Heart left ventricle (tissue), 16 donors: ENCODE measurements around the gene RXFP4. TPM values are rescaled to one million over a fixed set of nuclear protein-coding genes. Genes with fewer than 3 reads are reported as not detected.

ENCODE experiments used
- ATAC-seq, 4 donors: fragments of 200-7000 bp; cut with Tn5 transposase; one replicate each; pipeline ENCODE4 v1.9.1; 2020 to 2022; ENCODE audit warnings: moderate library complexity in 4 of 4, mild to moderate bottlenecking in 3 of 4, moderate number of reproducible peaks in 1 of 4
- DNase-seq, 5 donors: peaks; one replicate each; pipeline ENCODE4 v3.0.0-alpha.2; 2020
- H3K27ac ChIP-seq, 12 donors: fragments of 200-600 bp; sonication (generic) in 4 of 12; one replicate each; pipeline versions ENCODE4 v1.5.0 to v1.8.0; 2016 to 2022; ENCODE audit warnings: mild to moderate bottlenecking in 2 of 12
- H3K27me3 ChIP-seq, 9 donors: fragments of 200-600 bp; sonication (generic) in 2 of 9; one replicate each; pipeline versions ENCODE4 v1.5.1 to v1.8.0; 2016 to 2022; ENCODE audit warnings: mild to moderate bottlenecking in 3 of 9
- H3K36me3 ChIP-seq, 9 donors: fragments of 200-600 bp; sonication (generic) in 2 of 9; one replicate each; pipeline versions ENCODE4 v1.5.0 to v1.8.0; 2018 to 2022; ENCODE audit warnings: mild to moderate bottlenecking in 2 of 9
- H3K4me1 ChIP-seq, 12 donors: fragments of 200-600 bp; sonication (generic) in 4 of 12; one replicate each; pipeline versions ENCODE4 v1.5.0 to v1.8.0; 2016 to 2022; ENCODE audit warnings: mild to moderate bottlenecking in 3 of 12
- H3K4me3 ChIP-seq, 12 donors: fragments of 200-600 bp; sonication (generic) in 4 of 12; one replicate each; pipeline versions ENCODE4 v1.5.0 to v1.8.0; 2017 to 2022; ENCODE audit warnings: mild to moderate bottlenecking in 9 of 12, moderate library complexity in 4 of 12
- H3K9me3 ChIP-seq, 12 donors: fragments of 200-600 bp; sonication (generic) in 4 of 12; one replicate each; pipeline versions ENCODE4 v1.5.0 to v1.8.0; 2016 to 2022; ENCODE audit warnings: mild to moderate bottlenecking in 1 of 12
- POLR2A ChIP-seq, 2 donors: fragments of 450-650 bp; IDR thresholded peaks; one replicate each; pipeline ENCODE4 v1.6.1; 2017; ENCODE audit warnings: antibody characterized with exemption in 2 of 2, mild to moderate bottlenecking in 2 of 2, moderate library complexity in 2 of 2
- WGBS, 4 donors: extraction: QIAGEN DNeasy Blood & Tissue Kit in 2 of 4; methylation state at CpG; one replicate each; pipeline versions ENCODE4 v1.1.5 to v1.1.7; 2013 to 2018; 5-methylcytosine and 5-hydroxymethylcytosine counted together
- intact Hi-C, 10 donors: fragments of 100-400 bp; cut with DNase I; formaldehyde crosslinking; loops; one replicate each; pipeline versions ENCODE4 v1.11.1 to v1.14.2; 2022
- polyA plus RNA-seq, 2 donors: library from polyadenylated mRNA; stranded (reverse); fragments of 200-250 nt; gene quantifications; one replicate each; pipeline ENCODE4 v1.2.3, GENCODE V29; 2013
- total RNA-seq, 9 donors: library from RNA; depleted of rRNA in 2 of 9; stranded (reverse); fragments of >200 nt in 2 of 9; fragmentation: NEBNext Ultra II Directional in 3 of 9; extraction: Animal tissue kit (Norgen Biotek cat#: 25700) in 3 of 9; gene quantifications; one replicate each; pipeline versions ENCODE4 v1.1.0 to v1.2.4, GENCODE V29; 2016 to 2023
- TF ChIP-seq, protein P1 (sequence below), 12 donors: fragments of 200-600 bp; sonication (generic) in 4 of 12; IDR thresholded peaks; one replicate each; pipeline versions ENCODE4 v1.5.0 to v1.8.0; 2018 to 2022; ENCODE audit warnings: antibody characterized with exemption in 12 of 12, mild to moderate bottlenecking in 5 of 12
- donor health status: ischemic (EF 13 %, LVEDD 7.1; RV severe dilation, severe dysfunction).
- donor health status: healthy with polysubstance abuse.
- donor health status: DM: no; HTN: yes; CAD: no.
- donor health status: DM: no; HTN: no; CAD: no.
- donor health status: ischemic (EF 25% LVEDD 6.9; RV normal size, moderate dysfunction).
- donor health status: ischemic (EF 25% LVEDD 5.7; RV mildly dilated, moderate dysfunction).
- donor health status: healthy.
- donor health status: DM: yes; HTN: yes; CAD: no.
- donor health status: ischemic (EF 35%, LVEDD 5.7; RV mildly dilated, moderate dysfunction).
- donor health status: nonischemic (EF 11% LVEDD 7.7; RV severe dilation, severe dysfunction).
- donor health status: DM: yes; HTN: yes; CAD: no.
- donor health status: PGD.
- donor health status: ischemic (EF 29% LVEDD 5.4; RV normal size, mild dysfunction).
- donor health status: nonischemic (EF 23%, LVEDD 6.1; RV moderate dilation, normal function).

The RXFP4 gene
- total and polyA plus RNA-seq, 11 donors: 0.07 TPM; not detected in 10

DNA sequence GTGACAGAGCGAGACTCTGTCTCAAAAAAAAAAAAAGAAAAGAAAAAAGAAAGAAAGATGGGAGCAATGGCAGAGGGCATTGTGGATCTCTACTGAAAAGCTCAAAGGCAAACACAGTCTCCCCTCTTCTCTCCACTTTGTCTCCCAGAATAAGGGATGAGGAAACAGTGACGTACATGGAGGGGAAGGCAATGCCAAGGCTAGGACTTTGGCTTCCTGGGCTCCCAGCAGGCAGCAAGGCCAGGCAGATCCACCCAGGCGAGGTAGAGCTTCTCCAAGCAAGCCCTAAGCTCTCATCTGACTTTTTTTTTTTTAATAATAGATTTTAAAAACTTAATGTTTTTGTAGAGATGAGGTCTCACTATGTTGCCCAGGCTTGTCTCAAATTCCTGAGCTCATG lies 32.3 kb downstream of the RXFP4 start:
- H3K4me1 ChIP-seq: peaks cover 13 to 93% (median 79%) of the 10 kb centered on the region in 12 donors
- H3K36me3 ChIP-seq: peaks cover 0 to 40% (median 11%) of the 10 kb centered on the region in 9 donors
- peak overlapping the region in 11 of 12 donors; percentile 17 to 100 (median 98) for H3K27ac ChIP-seq
- TF ChIP-seq POLR2A (IDR thresholded peaks at IDR 0.05): no peak
- TF ChIP-seq, protein P1, sequence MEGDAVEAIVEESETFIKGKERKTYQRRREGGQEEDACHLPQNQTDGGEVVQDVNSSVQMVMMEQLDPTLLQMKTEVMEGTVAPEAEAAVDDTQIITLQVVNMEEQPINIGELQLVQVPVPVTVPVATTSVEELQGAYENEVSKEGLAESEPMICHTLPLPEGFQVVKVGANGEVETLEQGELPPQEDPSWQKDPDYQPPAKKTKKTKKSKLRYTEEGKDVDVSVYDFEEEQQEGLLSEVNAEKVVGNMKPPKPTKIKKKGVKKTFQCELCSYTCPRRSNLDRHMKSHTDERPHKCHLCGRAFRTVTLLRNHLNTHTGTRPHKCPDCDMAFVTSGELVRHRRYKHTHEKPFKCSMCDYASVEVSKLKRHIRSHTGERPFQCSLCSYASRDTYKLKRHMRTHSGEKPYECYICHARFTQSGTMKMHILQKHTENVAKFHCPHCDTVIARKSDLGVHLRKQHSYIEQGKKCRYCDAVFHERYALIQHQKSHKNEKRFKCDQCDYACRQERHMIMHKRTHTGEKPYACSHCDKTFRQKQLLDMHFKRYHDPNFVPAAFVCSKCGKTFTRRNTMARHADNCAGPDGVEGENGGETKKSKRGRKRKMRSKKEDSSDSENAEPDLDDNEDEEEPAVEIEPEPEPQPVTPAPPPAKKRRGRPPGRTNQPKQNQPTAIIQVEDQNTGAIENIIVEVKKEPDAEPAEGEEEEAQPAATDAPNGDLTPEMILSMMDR (IDR thresholded peaks at IDR 0.05): no peak
- no peaks in the 10 kb centered on the region for H3K27me3 ChIP-seq
- H3K4me3 ChIP-seq: peak overlapping the region in 5 of 12 donors; percentile 77 to 97 (median 88)
- 56 to 73% (median 66%) methylated on average over 3 of the region's 3 CpGs for WGBS, 4 donors
- intact Hi-C loops: no loop called here
- no peak for DNase-seq
- no peak for ATAC-seq
- no peaks in the 10 kb centered on the region for H3K9me3 ChIP-seq

DNA sequence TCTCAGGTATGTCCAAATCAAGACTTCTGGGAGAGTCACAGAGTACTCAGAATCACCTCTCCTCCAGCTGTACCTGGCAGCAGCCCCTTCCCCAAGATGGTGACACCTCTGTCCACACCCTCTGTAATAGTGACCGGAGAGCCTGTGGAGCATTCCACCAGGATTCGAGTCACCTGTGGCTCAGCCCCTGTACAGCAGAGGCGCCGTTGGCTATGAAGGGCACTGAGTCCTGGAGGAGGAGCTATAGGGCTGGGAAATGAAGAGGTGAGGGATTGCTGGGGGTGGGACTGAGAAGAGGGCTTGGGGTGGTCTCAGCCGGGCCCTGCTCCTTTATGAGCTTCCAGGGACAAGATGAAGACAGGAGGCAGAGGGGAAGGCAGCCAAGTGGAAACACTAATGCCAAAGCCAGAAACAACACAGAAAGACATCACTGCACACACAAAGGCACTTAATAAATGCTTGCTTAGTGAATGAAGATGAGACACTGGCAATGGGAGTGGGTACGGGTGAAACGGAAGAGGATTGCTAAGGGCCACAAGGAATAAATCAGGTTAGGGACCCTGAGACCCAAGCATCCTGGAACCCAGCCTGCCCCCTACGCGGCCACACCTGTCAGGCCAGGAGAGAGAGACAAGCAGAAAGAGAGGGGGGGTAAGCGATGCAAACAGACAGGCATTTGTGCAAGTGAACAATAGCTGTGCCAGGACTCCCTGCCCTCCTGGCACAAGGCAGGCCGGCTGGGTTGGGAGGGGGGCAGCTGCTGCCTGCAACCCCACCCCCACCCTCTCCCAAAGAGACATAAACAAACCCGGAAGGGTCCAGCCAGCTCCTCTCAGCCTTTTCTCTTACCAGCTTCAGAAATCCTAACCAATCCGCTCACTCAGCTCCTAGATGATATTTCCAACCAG lies 33.0 kb downstream of the RXFP4 start:
- TF ChIP-seq POLR2A (IDR thresholded peaks at IDR 0.05): no peak
- TF ChIP-seq, protein P1 (IDR thresholded peaks at IDR 0.05): no peak
- Histone ChIP-seq H3K27me3 (no peaks in the 10 kb centered on the region), H3K4me3 (peak overlapping the region in 10 of 12 donors; percentile 7 to 97 (median 86)), H3K36me3 (peaks cover 0 to 33% (median 4%) of the 10 kb centered on the region in 9 donors), H3K9me3 (no peaks in the 10 kb centered on the region), H3K4me1 (peaks cover 9 to 93% (median 74%) of the 10 kb centered on the region in 12 donors), H3K27ac (peak overlapping the region; percentile 29 to 100 (median 98))
- WGBS, 4 donors: 29 to 41% (median 34%) methylated on average over 12 to 13 of the region's 13 CpGs
- DNase-seq (no peak), ATAC-seq (no peak)
- intact Hi-C loops: loop anchor here in 4 of 10 donors (5.0 kb wide), 1 partner anchor 32 kb away; the partner anchor contains the start of gene RXFP4 (in 4 of the 4)

DNA sequence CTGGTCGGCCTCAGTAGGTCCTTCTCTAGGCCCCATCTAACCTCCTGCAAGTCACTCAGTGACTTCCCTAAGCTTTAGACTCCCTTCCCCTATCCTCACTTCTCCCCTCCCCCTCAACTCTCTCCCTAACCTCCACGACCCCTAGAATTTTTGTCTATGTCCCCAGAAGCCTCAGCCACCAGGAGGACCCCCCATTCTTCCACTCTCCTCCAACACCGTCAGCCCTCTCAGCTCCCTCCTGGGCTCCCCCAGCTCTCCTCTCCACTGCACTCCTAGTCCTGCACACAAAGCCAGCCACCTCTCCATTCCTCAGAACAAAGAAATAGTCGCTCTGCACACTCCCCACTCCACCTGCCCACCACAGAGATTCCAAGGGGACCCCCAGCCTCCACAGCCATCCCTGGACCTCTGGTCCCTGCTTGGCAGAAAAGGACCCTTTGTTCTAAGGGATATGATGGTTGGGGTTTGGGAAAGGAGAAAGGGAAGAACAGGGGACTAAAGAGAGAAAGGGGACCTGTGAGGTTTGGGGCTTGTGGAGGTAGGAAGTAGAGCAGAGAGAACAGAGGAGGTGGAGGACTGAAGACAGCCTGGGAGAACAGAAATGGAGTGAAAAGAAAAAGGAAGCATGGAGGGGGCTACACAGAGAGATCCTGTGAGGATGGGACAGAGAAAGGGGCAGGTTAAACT lies 34.1 kb downstream of the RXFP4 start:
- H3K9me3 ChIP-seq: no peaks in the 10 kb centered on the region
- peaks cover 18 to 93% (median 74%) of the 10 kb centered on the region in 12 donors for H3K4me1 ChIP-seq
- H3K4me3 ChIP-seq: peak overlapping the region; percentile 24 to 97 (median 84)
- no peak for DNase-seq
- TF ChIP-seq, protein P1 (IDR thresholded peaks at IDR 0.05): no peak
- TF ChIP-seq POLR2A (IDR thresholded peaks at IDR 0.05): no peak
- peaks cover 0 to 25% (median 0%) of the 10 kb centered on the region in 9 donors for H3K36me3 ChIP-seq
- no peak for ATAC-seq
- no peaks in the 10 kb centered on the region for H3K27me3 ChIP-seq
- peak overlapping the region; percentile 29 to 100 (median 98) for H3K27ac ChIP-seq
- intact Hi-C loops: loop anchor here in 4 of 10 donors (5.0 kb wide), 1 partner anchor 33 kb away; the partner anchor contains the start of gene RXFP4 (in 4 of the 4)
- WGBS, 4 donors: 11 to 22% (median 15%) methylated on average over 4 of the region's 4 CpGs
